Left lobe of liver (tissue), 2 donors: ENCODE results near the gene ALPL. TPM values are rescaled to one million over a fixed set of nuclear protein-coding genes. Genes with fewer than 3 reads are reported as not detected.

Experiments
- ATAC-seq: fragments of 200-7000 bp; cut with Tn5 transposase; one replicate; pipeline ENCODE4 v1.9.1; 2020; ENCODE audit warnings: mild to moderate bottlenecking, moderate library complexity
- DNase-seq: peaks from one replicate; pipeline ENCODE4 v3.0.0-alpha.2; 2020; ENCODE audit warnings: low spot score
- total RNA-seq: library from RNA; stranded (reverse); gene quantifications from one replicate; pipeline ENCODE4 v1.2.1, GENCODE V29; 2021
- donor health status: DM: no; HTN: no; CAD: no; lungs with moderate emphysema.
- donor health status: DM: no; HTN: yes; CAD: no.

Gene ALPL
- total RNA-seq, 1 donor from 2014 or later = 29.3 TPM

GRCh38 chr1:21574466-21575151 is 65.4 kb downstream of the ALPL start:
- no peak for DNase-seq
- ATAC-seq = peak; percentile 14

GRCh38 chr1:21575351-21575942 is 66.2 kb downstream of the ALPL start:
- no peak for ATAC-seq
- no peak for DNase-seq

- ATAC-seq (no peak), DNase-seq (no peak)
Measured at GRCh38 chr1:21576031-21576797, 67.0 kb downstream of the ALPL start.

- DNase-seq (no peak), ATAC-seq (no peak)
Measured at GRCh38 chr1:21576798-21577187, 67.6 kb downstream of the ALPL start.

GRCh38 chr1:21577324-21577723 is 68.1 kb downstream of the ALPL start:
- no peak for DNase-seq
- no peak for ATAC-seq

GRCh38 chr1:21577933-21578332 is 68.7 kb downstream of the ALPL start:
- DNase-seq = no peak
- no peak for ATAC-seq

GRCh38 chr1:21579791-21580190 is 70.6 kb downstream of the ALPL start:
- ATAC-seq (peak; percentile 54), DNase-seq (no peak)

- no peak for ATAC-seq
- no peak for DNase-seq
Measured at GRCh38 chr1:21584096-21584495, 74.9 kb downstream of the ALPL start.

GRCh38 chr1:21585037-21585436 is 75.8 kb downstream of the ALPL start:
- no peak for DNase-seq

GRCh38 chr1:21586222-21586621 is 77.0 kb downstream of the ALPL start:
- ATAC-seq = no peak
- DNase-seq = no peak

More at GRCh38 chr1:21585037-21585436, 75.8 kb downstream of the ALPL start:
- no peak for ATAC-seq

- DNase-seq (no peak), ATAC-seq (peak; percentile 59)
Measured at GRCh38 chr1:21586846-21587601, 77.8 kb downstream of the ALPL start.

- ATAC-seq = no peak
- DNase-seq = no peak
Measured at GRCh38 chr1:21587602-21587953, 78.4 kb downstream of the ALPL start.

GRCh38 chr1:21589618-21590017 is 80.4 kb downstream of the ALPL start:
- ATAC-seq (no peak), DNase-seq (no peak)

- ATAC-seq (no peak), DNase-seq (no peak)
Measured at GRCh38 chr1:21590126-21590880, 81.1 kb downstream of the ALPL start.

GRCh38 chr1:21590934-21591333 is 81.7 kb downstream of the ALPL start:
- DNase-seq (no peak), ATAC-seq (no peak)

GRCh38 chr1:21592086-21592865 is 83.1 kb downstream of the ALPL start:
- ATAC-seq = no peak
- no peak for DNase-seq

GRCh38 chr1:21593231-21593630 is 84.0 kb downstream of the ALPL start:
- DNase-seq = no peak
- no peak for ATAC-seq

GRCh38 chr1:21594501-21594900 is 85.3 kb downstream of the ALPL start:
- ATAC-seq = no peak

GRCh38 chr1:21594935-21595897 is 86.0 kb downstream of the ALPL start:
- DNase-seq (no peak), ATAC-seq (peak; percentile 59)

More at GRCh38 chr1:21594501-21594900, 85.3 kb downstream of the ALPL start:
- DNase-seq = no peak
